HG03342 (cell line): ENCODE results near the gene CCL8.

ENCODE experiments used
- ATAC-seq: cut with Tn5 transposase; IDR thresholded peaks from one replicate; pipeline ENCODE4 v1.9.1; 2021; ENCODE audit warnings: mild to moderate bottlenecking, moderate library complexity; ENCODE audit not compliant: unreplicated experiment

The CCL8 gene

GRCh38 chr17:34319039-34319483 lies at the start of gene CCL8:
Gene CCL8 (plus strand): TSS chr17:34319435. CDS start chr17:34319502, 67 bp downstream.
- no peak for ATAC-seq

- no peak for ATAC-seq
Measured at GRCh38 chr17:34269969-34270368, 49.3 kb upstream of the CCL8 start, which contains the start of gene CCL7. Gene CCL7 (plus strand): TSS chr17:34270221. CDS start chr17:34270291, 70 bp downstream.

GRCh38 chr17:34275881-34276280 lies 43.4 kb upstream of the CCL8 start:
- no peak for ATAC-seq

GRCh38 chr17:34276826-34277225 lies 42.4 kb upstream of the CCL8 start:
- ATAC-seq = no peak

GRCh38 chr17:34283571-34283970 lies 35.7 kb upstream of the CCL8 start:
- ATAC-seq = no peak

- no peak for ATAC-seq
Measured at GRCh38 chr17:34285286-34285792, 33.9 kb upstream of the CCL8 start, which contains the start of gene CCL11. Gene CCL11 (plus strand): TSS chr17:34285742. CDS start chr17:34285809, 67 bp downstream.

GRCh38 chr17:34287875-34288274 lies 31.4 kb upstream of the CCL8 start:
- no peak for ATAC-seq

- ATAC-seq = no peak
Measured at GRCh38 chr17:34290586-34290985, 28.6 kb upstream of the CCL8 start.

GRCh38 chr17:34291721-34292348 lies 27.4 kb upstream of the CCL8 start:
- ATAC-seq = no peak

GRCh38 chr17:34299027-34299426 lies 20.2 kb upstream of the CCL8 start:
- ATAC-seq = no peak

GRCh38 chr17:34299956-34300577 lies 19.2 kb upstream of the CCL8 start:
- no peak for ATAC-seq

GRCh38 chr17:34300652-34301370 lies 18.4 kb upstream of the CCL8 start:
- no peak for ATAC-seq

- ATAC-seq = no peak
Measured at GRCh38 chr17:34301986-34302385, 17.2 kb upstream of the CCL8 start.

- ATAC-seq = no peak
Measured at GRCh38 chr17:34302636-34303035, 16.6 kb upstream of the CCL8 start.

- ATAC-seq = no peak
Measured at GRCh38 chr17:34303606-34304005, 15.6 kb upstream of the CCL8 start.

GRCh38 chr17:34305061-34305460 lies 14.2 kb upstream of the CCL8 start:
- no peak for ATAC-seq

- no peak for ATAC-seq
Measured at GRCh38 chr17:34305606-34306005, 13.6 kb upstream of the CCL8 start.

GRCh38 chr17:34306466-34306865 lies 12.8 kb upstream of the CCL8 start:
- ATAC-seq = no peak

- ATAC-seq = no peak
Measured at GRCh38 chr17:34307110-34307509, 12.1 kb upstream of the CCL8 start.

- no peak for ATAC-seq
Measured at GRCh38 chr17:34308371-34308770, 10.9 kb upstream of the CCL8 start.

- ATAC-seq = no peak
Measured at GRCh38 chr17:34311291-34311690, 7.9 kb upstream of the CCL8 start.

- ATAC-seq = no peak
Measured at GRCh38 chr17:34312080-34312479, 7.2 kb upstream of the CCL8 start.
